ENCODE data around the gene VPS13D. TPM values are rescaled to one million over a fixed set of nuclear protein-coding genes. Genes with fewer than 3 reads are reported as not detected.

The VPS13D gene
- total and polyA plus RNA-seq, 2 of the 4 experiments (the other 2 are of a cell fraction): 9.0 to 16.3 TPM

GRCh38 chr1:12481928-12482327 is 252.1 kb downstream of the VPS13D start:
- POLR2A ChIA-PET (ENCODE audit: unreplicated experiment): no interaction called here
- Histone ChIP-seq H3K27ac (ENCODE audit: insufficient read depth, low read length) (no peak overlapping the region), H2AK9ac (replicated peaks; ENCODE audit: low read depth, low read length, poor library complexity) (no peak overlapping the region), H2BK20ac (ENCODE audit: low read depth, low read length) (peak overlapping the region; percentile 16; the same call in 1 of the 2 replicates), H3K27me3 (ENCODE audit: control insufficient read depth, insufficient read depth, low read length) (no peaks in the 10 kb centered on the region), H3K9me3 (ENCODE audit: control insufficient read depth, insufficient read depth, low read length) (no peaks in the 10 kb centered on the region), H3K56ac (ENCODE audit: extremely low read depth, insufficient read depth, low read length) (no peak overlapping the region), H4K20me1 (ENCODE audit: insufficient read depth, low read length) (peaks cover 2% of the 10 kb centered on the region; the same call in 1 of the 2 replicates), H2AK5ac (ENCODE audit: low read depth, low read length) (peak overlapping the region; percentile 68), H4K91ac (ENCODE audit: insufficient read depth, low read depth, low read length) (peak overlapping the region; percentile 30), H3K4me3 (ENCODE audit: insufficient read depth, low read depth, low read length) (no peak overlapping the region), H2BK120ac (ENCODE audit: low read depth, low read length) (peak overlapping the region; percentile 75), H3K36me3 (ENCODE audit: control insufficient read depth, insufficient read depth, low read length) (peaks cover 1% of the 10 kb centered on the region; the same call in 1 of the 2 replicates), H4K8ac (ENCODE audit: low read depth in 2 of 2, low read length in 2 of 2) (peak overlapping the region in 1 of 2 experiments; percentile 6; a peak in 2 of 4 replicates), H3K4me1 (ENCODE audit: control insufficient read depth, insufficient read depth, low read length) (peaks cover 50% of the 10 kb centered on the region), H2BK5ac (ENCODE audit: low read depth, low read length, poor library complexity, severe bottlenecking) (no peak overlapping the region), H3K4me2 (ENCODE audit: low read depth, low read length) (no peak overlapping the region), H3K79me1 (ENCODE audit: low read depth in 1 of 2, low read length in 2 of 2) (peaks cover 13 to 16% of the 10 kb centered on the region in 2 experiments), H3K9me1 (ENCODE audit: insufficient read depth, low read length) (peaks cover 36% of the 10 kb centered on the region), H3K9ac (ENCODE audit: low read depth, low read length) (no peak overlapping the region), H3K18ac (ENCODE audit: low read depth, low read length) (peak overlapping the region; percentile 18), H2BK15ac (ENCODE audit: low read depth, low read length) (0 out of 3 replicates have a peak overlapping the region, but pooled peaks have one; percentile 45), H3K4ac (ENCODE audit: low read depth, low read length) (peak overlapping the region; percentile 33; the same call in 1 of the 2 replicates), H3K14ac (replicated peaks; ENCODE audit: low read depth, low read length) (peak overlapping the region; percentile 67; the same call in 1 of the 2 replicates), H2AFZ (replicated peaks; ENCODE audit: low read length, poor library complexity) (no peak overlapping the region), H3K23ac (ENCODE audit: low read depth, low read length) (peak overlapping the region; percentile 5; the same call in 1 of the 2 replicates), H4K5ac (ENCODE audit: low read depth, low read length) (peak overlapping the region; percentile 8; the same call in 1 of the 2 replicates)
- ATAC-seq (ENCODE audit: low read depth) (no peak), DNase-seq (no peak)
- in situ Hi-C loops (cut with MboI; ENCODE audit: low sequenced_read_pairs) (no loop called here), intact Hi-C loops (cut with micrococcal nuclease) (loop anchor here (5.0 kb wide), 1 partner anchor 60 kb away; no protein-coding TSS in a partner anchor), dilution Hi-C loops (cut with HindIII; ENCODE audit: low sequenced_read_pairs, unreplicated experiment) (no loop called here)
- BruUV-seq (replicated peaks): no TSS peak
- no peak for TF ChIP-seq MAFK (IDR thresholded peaks at IDR 0.05; ENCODE audit: low read depth, low read length)
- TF ChIP-seq FOS (IDR thresholded peaks at IDR 0.05; ENCODE audit: low read depth, low read length): no peak
- TF ChIP-seq ELK1 (IDR thresholded peaks at IDR 0.05; ENCODE audit: borderline replicate concordance, low read depth, low read length): no peak
- TF ChIP-seq CHD1 (IDR thresholded peaks at IDR 0.05; ENCODE audit: low read depth, low read length): no peak
- CTCF ChIA-PET: no interaction called here
- WGBS, 2 experiments (ENCODE audit: extremely low coverage in 2 of 2, insufficient read length in 1 of 2): 100% methylated on average over 1 of the region's 6 CpGs; no CpG with 5 or more reads in 1 of the 2 experiments
